ENCODE results near the gene TUSC1.
"Not testable (repeated sequence)": the region's sequence is repeated elsewhere in the genome, so short reads cannot be mapped to it uniquely, and the experiment has no call there.

Gene TUSC1

GRCh38 chr9:25704800-25705199 lies 26.6 kb upstream of the TUSC1 start:
- no peak for DNase-seq (ENCODE audit: low read depth)
- no peak for TF ChIP-seq CTCF (IDR thresholded peaks at IDR 0.05; ENCODE audit: low read depth, low read length)
- TF ChIP-seq MYC (IDR thresholded peaks at IDR 0.05; ENCODE audit: low read depth, low read length) = no peak
- no peak for TF ChIP-seq MAX (IDR thresholded peaks at IDR 0.05; ENCODE audit: low read depth, low read length)
- no peak for TF ChIP-seq POLR2A (IDR thresholded peaks at IDR 0.05; ENCODE audit: extremely low read depth, insufficient read length)
- no peak overlapping the region for H3K4me3 ChIP-seq (ENCODE audit: low read depth, low read length)

GRCh38 chr9:25703701-25704357 lies 25.6 kb upstream of the TUSC1 start:
- TF ChIP-seq CTCF (IDR thresholded peaks at IDR 0.05; ENCODE audit: low read depth, low read length) (no peak), POLR2A (IDR thresholded peaks at IDR 0.05; ENCODE audit: extremely low read depth, insufficient read length) (no peak), MYC (IDR thresholded peaks at IDR 0.05; ENCODE audit: low read depth, low read length) (no peak), MAX (IDR thresholded peaks at IDR 0.05; ENCODE audit: low read depth, low read length) (no peak)
- no peak overlapping the region for H3K4me3 ChIP-seq (ENCODE audit: low read depth, low read length)
- no peak for DNase-seq (ENCODE audit: low read depth)

- H3K4me3 ChIP-seq (ENCODE audit: low read depth, low read length) = no peak overlapping the region
- TF ChIP-seq MAX (IDR thresholded peaks at IDR 0.05; ENCODE audit: low read depth, low read length) = no peak
- no peak for TF ChIP-seq POLR2A (IDR thresholded peaks at IDR 0.05; ENCODE audit: extremely low read depth, insufficient read length)
- no peak for DNase-seq (ENCODE audit: low read depth)
Measured at GRCh38 chr9:25702536-25702935, 24.3 kb upstream of the TUSC1 start.

- not testable (repeated sequence) for H3K4me3 ChIP-seq (ENCODE audit: low read depth, low read length); DNase-seq (ENCODE audit: low read depth)
Measured at GRCh38 chr9:25700899-25701298, 22.7 kb upstream of the TUSC1 start.

- TF ChIP-seq MAX (IDR thresholded peaks at IDR 0.05; ENCODE audit: low read depth, low read length) (no peak), POLR2A (IDR thresholded peaks at IDR 0.05; ENCODE audit: extremely low read depth, insufficient read length) (no peak), MYC (IDR thresholded peaks at IDR 0.05; ENCODE audit: low read depth, low read length) (no peak), CTCF (IDR thresholded peaks at IDR 0.05; ENCODE audit: low read depth, low read length) (no peak)
- no peak overlapping the region for H3K4me3 ChIP-seq (ENCODE audit: low read depth, low read length)
- no peak for DNase-seq (ENCODE audit: low read depth)
Measured at GRCh38 chr9:25700430-25700829, 22.2 kb upstream of the TUSC1 start.

GRCh38 chr9:25691786-25692185 lies 13.5 kb upstream of the TUSC1 start:
- no peak for TF ChIP-seq CTCF (IDR thresholded peaks at IDR 0.05; ENCODE audit: low read depth, low read length)
- DNase-seq (ENCODE audit: low read depth) = no peak
- no peak overlapping the region for H3K4me3 ChIP-seq (ENCODE audit: low read depth, low read length)

GRCh38 chr9:25684321-25684720 lies 6.1 kb upstream of the TUSC1 start:
- no peak for DNase-seq (ENCODE audit: low read depth)
- H3K4me3 ChIP-seq (ENCODE audit: low read depth, low read length) = no peak overlapping the region
- no peak for TF ChIP-seq POLR2A (IDR thresholded peaks at IDR 0.05; ENCODE audit: extremely low read depth, insufficient read length)
- TF ChIP-seq MAX (IDR thresholded peaks at IDR 0.05; ENCODE audit: low read depth, low read length) = no peak

All from NB4 (cell line).